ENCODE data around the gene CREB3L2. TPM values are rescaled to one million over a fixed set of nuclear protein-coding genes. Genes with fewer than 3 reads are reported as not detected.

CREB3L2 gene
- total RNA-seq, 1 donor from 2014 or later: 29.5 TPM

DNA sequence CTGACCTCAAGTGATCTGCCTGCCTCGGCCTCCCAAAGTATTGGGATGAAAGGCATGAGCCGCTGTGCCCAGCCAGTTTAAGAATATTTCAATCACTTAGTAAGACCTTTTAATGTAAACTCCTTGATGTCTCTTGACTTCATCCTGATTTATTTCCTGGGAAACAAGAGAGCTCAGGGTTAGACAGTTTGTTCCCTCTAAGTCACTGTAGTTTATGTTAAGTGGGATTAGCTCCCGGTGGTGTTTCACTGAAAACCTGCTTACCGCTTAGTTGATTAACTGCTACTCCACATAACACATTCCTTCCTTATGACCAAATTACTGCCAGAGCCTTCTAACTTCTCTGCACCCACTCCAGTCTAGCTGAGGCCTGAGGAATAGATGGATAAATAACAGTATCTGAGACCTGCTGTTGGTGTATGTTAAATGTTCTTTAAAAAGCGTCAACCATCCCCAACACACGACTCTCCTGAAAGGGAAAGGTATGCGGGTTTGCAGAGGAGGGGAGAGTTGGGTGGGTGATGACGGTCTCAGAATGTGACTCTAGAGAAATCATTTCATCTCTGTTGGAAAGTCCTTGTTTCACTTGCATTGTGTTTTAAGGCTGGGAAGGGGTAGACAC, 48.7 kb downstream of the CREB3L2 start:
- no peak for DNase-seq (ENCODE audit: low read depth in 2 of 2)

DNA sequence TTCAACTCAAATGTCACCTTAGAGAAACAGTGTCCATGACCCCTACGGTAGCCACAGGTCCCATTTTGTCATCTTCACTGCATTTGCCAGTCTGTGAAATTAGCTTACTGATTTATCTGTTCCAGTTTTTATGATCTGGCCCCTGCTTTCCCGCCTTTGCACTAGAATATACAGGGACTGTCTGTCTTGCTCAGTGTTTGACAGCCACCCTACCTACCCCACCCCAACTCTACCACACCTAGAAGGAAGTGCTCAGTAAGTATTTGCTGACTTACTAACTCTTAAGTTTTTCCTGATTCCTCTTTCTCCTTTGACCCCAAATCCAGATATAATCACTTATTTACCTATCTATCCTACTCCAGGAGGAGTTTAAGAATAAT, 49.5 kb downstream of the CREB3L2 start:
- DNase-seq (ENCODE audit: low read depth in 2 of 2): no peak

DNA sequence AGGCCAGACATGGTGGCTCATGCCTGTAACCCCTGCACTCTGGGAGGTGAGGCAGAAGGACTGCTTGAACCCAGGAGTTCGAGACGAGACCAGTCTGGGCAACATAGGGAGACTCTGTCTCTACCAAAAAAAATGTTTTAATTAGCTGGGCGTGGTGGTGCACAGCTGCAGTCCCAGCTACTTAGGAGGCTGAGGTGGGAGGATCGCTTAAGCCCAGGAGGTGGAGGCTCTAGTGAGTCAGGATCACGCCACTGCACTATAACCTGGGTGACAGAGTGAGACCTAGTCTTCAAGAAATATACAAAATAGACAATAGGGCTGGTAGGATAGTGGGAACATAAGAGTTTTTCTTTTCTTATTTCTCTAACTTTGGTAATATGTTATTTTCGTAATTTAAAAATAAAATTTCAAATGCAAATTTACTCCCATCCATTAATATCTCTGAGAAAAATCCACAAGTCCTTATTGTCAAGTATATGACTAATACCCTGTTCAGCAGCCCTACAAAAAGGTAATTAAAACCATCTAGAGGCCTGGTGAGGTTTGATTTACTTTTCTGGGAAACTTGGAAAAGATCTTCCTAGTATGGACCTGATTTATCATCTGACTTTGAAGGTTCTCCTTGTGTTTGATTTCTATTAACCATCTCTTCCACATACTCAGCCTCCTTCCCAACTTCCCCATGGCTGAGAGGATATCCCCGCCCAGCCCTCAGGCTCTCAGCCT, 50.0 kb downstream of the CREB3L2 start:
- DNase-seq (ENCODE audit: low read depth in 2 of 2): no peak

DNA sequence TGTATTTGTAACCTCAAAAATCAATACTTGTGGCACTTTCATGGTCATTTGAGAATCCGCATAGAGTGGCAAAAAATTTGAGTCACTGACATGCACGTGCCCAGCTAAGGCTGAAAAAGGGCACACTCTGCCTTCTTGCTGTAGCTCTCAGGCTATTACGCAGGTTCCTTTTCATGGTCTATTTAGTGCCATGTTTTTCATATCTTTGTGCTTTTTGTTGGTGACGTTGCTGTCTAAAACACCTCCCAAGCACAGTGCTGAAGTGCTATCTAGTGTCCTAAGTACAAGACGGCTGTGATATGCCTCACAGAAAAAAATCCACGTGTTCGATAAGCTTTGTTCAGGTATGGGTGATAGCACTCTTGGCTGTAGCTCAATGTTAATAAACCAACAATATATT, 50.9 kb downstream of the CREB3L2 start:
- no peak for DNase-seq (ENCODE audit: low read depth in 2 of 2)

DNA sequence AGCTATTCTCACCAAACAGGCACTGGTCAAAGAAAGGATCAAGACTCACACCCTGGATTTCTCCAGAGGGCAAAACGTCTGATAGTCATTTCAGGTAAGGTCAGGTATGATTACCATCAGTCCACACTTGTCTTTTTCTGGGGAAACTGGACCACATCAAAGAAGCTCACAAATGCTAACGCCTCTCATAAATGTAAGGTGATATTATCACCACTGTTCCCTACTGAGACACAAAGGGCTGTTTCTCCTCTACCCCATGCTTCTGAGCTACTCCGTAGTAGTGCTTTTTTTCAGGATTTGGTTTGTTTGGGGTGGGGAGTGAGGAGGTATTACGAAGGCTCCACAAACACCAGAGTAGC, 51.6 kb downstream of the CREB3L2 start:
- DNase-seq (ENCODE audit: low read depth in 2 of 2): no peak

DNA sequence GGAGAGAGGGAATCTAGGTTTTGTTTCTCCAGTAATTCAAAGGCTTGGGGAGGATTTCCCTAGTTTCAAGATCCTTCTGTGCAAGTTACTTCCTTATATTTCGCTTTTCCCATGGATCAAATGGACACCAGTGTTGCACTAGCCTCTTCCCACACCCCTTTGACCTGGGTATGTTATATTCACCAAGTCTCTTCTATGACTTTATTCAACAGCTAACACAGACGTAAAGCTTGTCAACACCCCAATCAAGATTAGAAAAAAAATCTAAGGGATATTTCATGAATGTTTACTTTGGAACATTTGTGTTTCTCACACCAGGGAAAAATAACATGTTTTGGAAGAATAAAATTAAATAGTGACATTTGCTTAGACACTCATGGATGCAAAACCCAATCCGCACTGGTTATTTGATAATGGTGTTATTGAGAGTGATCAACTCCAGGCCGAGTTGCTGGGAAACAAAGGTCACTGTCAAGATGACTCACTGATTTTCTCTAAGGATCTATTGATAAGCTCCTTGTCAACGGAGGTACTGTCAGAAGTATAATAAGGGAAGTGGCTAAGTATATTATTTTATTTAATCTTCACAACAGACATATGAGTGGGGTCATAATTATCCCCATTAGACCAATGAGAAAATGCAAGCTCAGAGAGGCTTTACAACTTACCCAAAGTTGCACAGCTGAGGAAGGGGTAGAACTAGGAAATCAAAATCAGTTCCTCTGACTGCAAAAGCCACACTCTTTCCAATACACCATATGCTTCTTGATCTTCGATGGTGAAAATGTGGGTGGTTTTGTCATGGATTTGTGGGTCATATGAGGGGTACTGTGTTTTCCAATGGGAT, 52.2 kb downstream of the CREB3L2 start:
- peak in 1 of 2 donors; percentile 40 for DNase-seq (ENCODE audit: low read depth in 2 of 2)

DNA sequence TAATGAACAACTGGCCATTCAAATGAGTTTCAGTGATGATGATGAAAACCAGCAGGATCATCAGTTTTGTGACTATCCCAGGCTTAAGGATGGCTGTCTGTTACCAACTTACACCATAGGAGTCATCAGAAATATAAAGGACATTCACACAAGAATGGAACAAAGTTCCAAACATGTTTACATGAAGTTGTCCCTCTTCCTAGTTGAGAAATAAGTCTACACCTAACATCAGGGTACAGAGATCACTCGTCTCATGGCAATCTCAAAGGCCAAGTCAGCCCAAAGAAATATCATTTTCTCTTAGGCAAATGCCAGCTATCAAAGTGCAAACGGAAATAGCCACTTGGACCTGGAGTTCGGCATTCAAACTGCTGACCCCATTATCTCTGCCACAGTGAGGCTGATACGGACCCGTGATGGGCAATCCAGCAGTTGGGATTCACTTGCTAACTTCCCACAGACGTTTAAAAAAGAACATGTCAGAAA, 53.0 kb downstream of the CREB3L2 start:
- no peak for DNase-seq (ENCODE audit: low read depth in 2 of 2)

DNA sequence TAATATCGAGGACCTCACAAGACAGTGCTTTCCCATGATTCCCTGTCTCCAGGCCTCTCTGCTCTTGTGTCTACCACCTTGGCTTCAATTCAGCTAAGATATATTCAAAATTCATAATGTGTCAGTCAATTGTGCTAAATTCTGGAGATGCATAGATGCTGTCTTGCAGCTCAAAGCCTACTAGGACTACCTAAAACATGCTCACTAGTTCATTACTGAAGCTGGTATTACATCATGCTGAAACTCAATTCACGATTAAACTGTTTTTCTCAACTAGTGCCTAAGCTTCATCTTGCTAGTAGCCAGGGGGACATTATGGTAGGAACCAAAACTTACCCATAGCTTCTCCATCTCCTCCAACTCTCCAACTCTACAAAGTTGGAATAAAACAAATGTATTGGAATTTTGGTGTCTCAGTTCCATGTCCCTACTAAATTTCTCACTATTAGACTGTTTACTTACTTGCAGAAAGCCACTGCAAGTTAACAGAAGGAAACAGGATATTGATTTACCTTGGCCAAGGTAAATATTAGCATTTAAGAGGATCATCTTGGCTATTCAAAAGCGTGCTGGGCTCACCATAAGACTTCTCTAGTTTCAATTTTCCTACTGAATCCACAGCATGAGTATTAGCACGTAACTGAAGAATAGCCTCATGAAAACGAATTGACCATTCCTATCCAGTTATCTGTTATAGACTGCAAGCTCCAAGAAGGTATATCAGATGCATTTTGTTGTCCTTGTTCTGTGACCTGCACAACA, 53.6 kb downstream of the CREB3L2 start:
- no peak for DNase-seq (ENCODE audit: low read depth in 2 of 2)

DNA sequence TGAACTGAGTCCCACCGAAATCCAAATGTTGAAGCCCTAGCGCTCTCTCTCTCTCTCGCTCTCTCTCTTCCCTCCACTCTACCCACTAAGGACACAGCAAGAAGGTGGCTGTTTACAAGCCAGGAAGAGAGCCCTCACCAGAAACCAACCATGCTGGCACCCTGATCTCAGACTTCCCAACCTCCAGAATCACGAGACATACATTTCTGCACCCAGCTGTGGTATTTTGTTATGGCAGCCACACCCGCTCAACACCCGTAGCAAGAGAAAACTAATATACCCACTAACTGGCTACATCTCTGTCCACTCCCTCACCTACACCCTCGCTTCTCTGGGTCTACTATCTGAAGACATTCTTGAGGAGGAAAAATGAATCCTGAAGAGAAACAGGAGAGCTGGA, 54.8 kb downstream of the CREB3L2 start:
- DNase-seq (ENCODE audit: low read depth in 2 of 2): no peak

DNA sequence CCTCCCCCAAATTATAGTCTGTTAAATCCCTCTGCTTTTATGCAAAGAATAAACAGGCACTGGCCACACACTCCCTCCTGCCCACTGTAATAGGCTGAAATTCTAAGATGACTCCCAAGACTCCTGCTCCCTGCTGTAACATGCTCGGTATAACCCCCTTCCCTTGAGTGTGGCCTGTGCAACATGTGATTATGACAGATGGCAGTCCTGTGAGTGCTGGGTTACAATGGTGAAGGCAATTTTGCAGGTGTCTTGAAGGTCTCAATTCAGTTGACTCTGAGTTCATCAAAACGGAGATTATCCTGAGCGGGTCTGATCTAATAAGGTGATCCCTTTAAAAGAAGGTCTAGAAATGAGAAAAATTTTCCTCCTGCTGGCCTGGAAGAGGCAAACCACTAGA, 55.9 kb downstream of the CREB3L2 start:
- DNase-seq (ENCODE audit: low read depth in 2 of 2): no peak

DNA sequence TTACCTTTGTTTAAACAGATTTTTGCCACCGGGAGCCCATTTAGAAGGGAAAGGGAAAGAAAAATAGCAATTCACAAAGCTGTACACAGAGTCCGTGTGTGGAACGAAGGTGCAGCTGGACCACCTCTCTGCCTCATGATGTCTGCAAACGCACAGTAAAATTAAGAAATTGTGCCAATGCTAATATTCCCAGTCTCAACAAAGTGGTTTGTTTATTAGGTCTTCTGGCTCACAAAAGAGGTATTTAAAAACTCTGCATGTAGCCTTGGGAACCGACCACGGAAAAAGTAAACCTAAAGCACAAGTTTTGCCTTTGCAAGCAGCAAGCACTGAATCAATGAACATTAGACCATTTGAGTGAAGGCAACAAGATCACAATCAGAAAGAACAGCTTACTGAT, 57.7 kb downstream of the CREB3L2 start:
- no peak for DNase-seq (ENCODE audit: low read depth in 2 of 2)

DNA sequence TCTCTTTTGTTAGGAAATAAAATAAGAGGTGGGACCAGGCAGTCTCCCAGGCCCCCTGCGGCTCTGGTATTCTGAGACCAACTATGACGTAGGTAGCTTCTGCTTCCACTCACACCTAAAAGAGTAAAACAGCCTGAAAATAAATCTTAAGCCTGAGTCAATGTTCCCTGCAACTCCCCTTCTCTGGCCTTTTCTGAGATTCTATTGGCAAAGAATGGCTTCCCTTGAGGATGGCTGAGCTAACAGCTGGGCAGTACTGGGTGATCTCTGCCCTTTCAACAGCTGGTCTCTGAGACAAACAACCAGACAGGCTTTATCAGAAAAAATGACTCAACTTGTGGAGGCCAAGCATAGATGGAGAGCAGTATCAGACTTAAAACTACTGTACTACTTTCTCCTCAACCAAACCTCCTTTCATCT, 58.7 kb downstream of the CREB3L2 start:
- peak in 1 of 2 donors; percentile 55 for DNase-seq (ENCODE audit: low read depth in 2 of 2)

DNA sequence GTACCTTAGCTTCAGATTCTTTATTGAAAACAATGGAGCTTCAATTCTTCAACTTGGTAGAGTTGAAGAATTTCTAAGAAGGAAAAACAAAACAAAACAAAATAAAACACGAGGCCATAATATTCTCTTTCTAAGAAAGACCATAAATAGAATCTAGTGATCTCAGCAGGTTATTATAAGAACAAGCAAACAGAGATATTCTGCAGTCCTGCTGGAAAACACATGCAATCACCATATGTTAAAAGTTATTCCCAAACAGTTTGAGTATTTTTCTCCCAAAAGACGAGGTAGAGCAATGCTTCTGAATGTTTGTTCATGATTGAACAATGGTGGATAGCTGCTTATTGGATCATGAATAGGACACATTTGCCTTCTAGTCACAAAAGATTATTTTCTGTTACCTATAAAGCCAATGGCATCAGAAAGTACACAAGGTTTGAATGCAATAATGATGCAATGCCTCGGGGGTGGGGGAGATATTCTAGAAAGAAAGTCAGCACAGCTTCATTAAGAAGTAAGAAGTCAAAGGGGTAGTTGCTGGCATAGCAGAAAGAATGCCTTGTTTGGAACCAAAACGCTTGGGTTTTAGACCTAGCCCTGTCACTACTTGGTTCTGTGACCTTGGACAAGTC, 59.3 kb downstream of the CREB3L2 start:
- DNase-seq (ENCODE audit: low read depth in 2 of 2): no peak

DNA sequence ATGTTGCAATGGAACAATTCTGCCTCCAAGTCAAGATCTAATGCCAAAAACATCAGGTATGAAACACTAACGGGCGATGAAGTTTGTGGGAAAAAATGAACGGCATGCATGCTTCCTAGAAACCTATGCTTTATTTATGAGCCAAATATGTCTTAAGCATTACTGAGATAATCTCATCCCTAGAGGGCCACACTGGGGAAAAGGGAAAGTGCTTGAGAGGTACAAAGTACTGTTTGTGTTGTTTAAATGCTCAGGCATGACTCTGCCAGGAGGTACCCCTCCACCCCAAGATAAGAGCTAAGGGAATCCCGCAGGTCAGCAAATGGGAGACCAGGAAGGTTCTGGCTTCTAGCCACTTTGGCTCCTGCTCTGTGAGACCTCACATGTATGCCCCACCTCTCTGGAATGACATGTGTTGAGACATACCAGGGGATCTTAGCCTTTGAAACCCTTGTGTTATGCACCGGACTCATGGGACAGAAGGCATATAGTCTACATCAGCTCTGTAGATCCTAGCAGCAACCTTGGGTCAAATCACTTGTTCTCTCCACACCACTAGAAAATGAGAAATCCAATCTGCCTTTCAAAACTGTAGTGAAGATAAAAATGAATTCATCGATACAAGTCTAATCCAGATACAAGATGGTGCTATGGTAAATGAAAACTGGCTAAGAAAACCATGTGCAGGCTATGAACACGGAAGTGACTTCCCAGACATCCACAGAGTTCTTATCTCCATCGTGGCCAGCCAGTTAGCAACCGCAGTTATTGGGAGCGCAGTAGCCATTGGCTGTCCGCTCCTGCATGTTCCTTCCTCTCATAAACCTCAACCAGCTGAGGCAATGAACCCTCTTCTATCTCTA, 61.0 kb downstream of the CREB3L2 start:
- DNase-seq (ENCODE audit: low read depth in 2 of 2): no peak

DNA sequence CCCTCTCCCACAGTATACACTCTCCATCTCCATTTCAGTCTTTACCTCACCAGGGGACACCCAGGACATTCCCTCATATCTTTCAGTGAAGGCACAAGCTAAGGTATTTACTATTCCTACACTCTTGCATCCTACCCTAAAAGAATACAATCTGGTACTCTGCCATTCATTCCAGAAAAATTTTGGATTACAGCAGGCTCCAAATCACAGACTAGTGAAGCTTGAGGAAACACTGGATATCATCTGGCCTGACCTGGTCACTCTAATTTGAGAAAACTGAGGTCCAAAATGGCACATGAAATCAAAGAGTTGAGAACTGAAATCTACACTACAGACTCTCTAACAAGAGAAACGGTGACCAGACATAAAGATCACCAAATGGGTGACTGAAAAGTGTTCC, 61.7 kb downstream of the CREB3L2 start:
- DNase-seq (ENCODE audit: low read depth in 2 of 2): no peak

DNA sequence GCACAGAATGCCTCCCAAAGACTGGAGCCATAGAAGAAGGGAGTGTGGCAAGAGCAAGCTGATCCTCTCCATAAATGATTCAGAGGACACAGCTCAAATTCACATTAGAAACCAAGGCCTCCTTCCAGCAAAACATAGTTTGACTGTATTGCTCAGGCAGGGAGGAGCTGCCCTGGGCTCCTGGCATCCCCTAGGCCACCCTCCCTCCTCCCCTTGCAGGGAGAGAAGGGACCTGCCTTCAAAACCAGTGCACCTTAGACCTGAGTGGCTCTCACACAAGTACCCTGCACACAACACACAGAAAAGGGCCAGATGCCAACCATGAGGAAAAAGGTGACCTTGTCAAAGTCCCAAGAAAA, 64.7 kb downstream of the CREB3L2 start:
- no peak for DNase-seq (ENCODE audit: low read depth in 2 of 2)

DNA sequence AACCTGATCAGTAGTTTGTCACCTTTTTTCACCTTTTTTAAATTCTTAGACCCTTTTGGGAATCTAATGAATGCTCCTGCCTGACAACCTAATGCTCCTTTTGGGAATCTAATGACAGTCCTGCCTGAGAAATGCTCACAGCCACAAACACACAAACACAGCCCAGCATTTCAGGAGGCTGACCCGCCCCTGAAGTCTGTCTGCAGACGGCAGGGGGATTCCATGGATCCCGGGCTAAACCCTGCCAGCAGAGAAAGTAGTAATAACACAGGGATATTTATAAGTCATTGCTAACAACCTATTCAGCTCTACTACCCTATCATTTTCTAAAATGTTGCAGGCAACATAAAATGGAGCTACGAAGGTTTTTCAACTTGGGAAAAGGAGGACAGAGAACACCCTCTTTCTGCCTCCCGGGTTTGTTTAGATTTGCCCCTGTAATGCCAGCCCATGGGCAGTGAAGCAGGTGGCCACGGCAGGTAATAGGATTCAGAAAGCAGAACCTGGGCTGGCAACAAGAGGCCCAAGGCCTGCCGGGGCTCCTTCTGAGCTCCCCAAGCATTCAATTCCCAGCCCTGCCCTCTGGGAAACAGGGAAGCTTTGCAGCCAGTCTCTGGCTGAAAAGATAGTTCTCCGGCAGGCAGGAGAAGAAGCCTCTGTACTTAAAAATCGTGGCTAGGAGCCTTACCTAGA, 65.2 kb downstream of the CREB3L2 start:
- DNase-seq (ENCODE audit: low read depth in 2 of 2): no peak

DNA sequence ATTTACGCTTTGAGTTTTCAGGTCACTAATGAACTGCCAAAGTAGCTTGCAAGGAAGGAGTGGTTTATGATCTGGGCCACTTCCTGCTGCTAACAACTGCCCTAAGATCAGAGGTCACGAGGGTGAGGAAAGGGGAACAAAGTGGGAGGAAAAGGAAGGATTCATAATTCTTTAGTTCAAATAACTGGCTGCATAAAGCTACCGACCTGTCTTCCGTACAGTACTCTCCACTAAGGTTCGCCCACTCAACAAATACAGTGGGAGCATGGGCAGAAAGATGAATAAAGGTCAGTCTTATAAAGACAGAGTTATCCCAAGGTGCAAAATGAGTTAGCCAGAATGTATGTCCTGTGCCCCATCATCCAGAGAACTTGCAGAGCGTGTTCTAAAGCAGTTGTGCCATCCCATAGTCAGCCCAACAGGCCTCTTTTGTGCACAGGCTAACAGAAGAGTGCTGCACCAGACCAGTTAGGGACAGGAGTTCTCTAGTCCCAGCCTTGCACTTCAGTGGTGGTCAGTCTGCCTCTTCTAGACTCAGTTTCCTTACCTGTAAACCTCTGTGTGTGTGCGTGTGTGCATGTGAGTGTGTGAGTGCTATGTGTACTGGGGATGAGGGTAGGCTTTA, 65.9 kb downstream of the CREB3L2 start:
- DNase-seq (ENCODE audit: low read depth in 2 of 2): peak in 1 of 2 donors; percentile 29
